H1 (cell line): ENCODE measurements around the gene CDCA3. TPM values are rescaled to one million over a fixed set of nuclear protein-coding genes. Genes with fewer than 3 reads are reported as not detected.

ENCODE experiments used
- CTCF ChIA-PET: fragments of 300-600 bp; sonication (Branson Sonifier 250); formaldehyde crosslinking; loops from one replicate; lab custom pipeline; 2021; ENCODE audit not compliant: partially characterized antibody; lab: Charles Lee
- POLR2A ChIA-PET: fragments of 300-600 bp; sonication (Branson Sonifier 250); formaldehyde crosslinking; loops from one replicate; lab custom pipeline; 2021; ENCODE audit warnings: inconsistent platforms; ENCODE audit not compliant: partially characterized antibody; lab: Charles Lee
- DNase-seq, 2 experiments: peaks; one replicate each; pipeline versions ENCODE4 v3.0.0 to v3.0.0-alpha.2; 2010 to 2022; ENCODE audit warnings: low spot score in 2 of 2, low read depth in 1 of 2, mixed read lengths in 1 of 2
- FAIRE-seq: peaks from 2 replicates; lab custom pipeline; 2011; peaks lifted over from hg19 to GRCh38; lab: Jason Lieb, UNC
- H2AFZ ChIP-seq: 2 replicates; pipeline ENCODE4 v1.8.1; 2012; ENCODE audit warnings: low read length, inconsistent platforms
- H2AK5ac ChIP-seq: 2 replicates; pipeline ENCODE4 v1.6.1; 2013; ENCODE audit warnings: low read depth, low read length
- H2BK120ac ChIP-seq: replicated peaks from 2 replicates; pipeline ENCODE3; 2013; ENCODE audit warnings: low read depth, low read length, inconsistent platforms
- H2BK12ac ChIP-seq: 2 replicates; pipeline ENCODE4 v1.6.1; 2013; ENCODE audit warnings: low read depth, low read length
- H2BK15ac ChIP-seq: 2 replicates; pipeline ENCODE4 v1.6.1; 2013; ENCODE audit warnings: low read length
- H2BK20ac ChIP-seq: 2 replicates; pipeline ENCODE4 v1.6.1; 2013; ENCODE audit warnings: low read length
- H2BK5ac ChIP-seq: 2 replicates; pipeline ENCODE4 v1.6.1; 2013; ENCODE audit warnings: low read depth, low read length
- H3K14ac ChIP-seq: 2 replicates; pipeline ENCODE4 v1.6.1; 2013; ENCODE audit warnings: inconsistent platforms; ENCODE audit not compliant: insufficient read length
- H3K18ac ChIP-seq: 2 replicates; pipeline ENCODE4 v1.6.1; 2013; ENCODE audit warnings: low read length; ENCODE audit errors: extremely low read depth
- H3K23ac ChIP-seq: 2 replicates; pipeline ENCODE4 v1.6.1; 2013; ENCODE audit warnings: inconsistent platforms; ENCODE audit not compliant: insufficient read length
- H3K23me2 ChIP-seq: 2 replicates; pipeline ENCODE4 v1.6.1; 2013; ENCODE audit warnings: low read depth, low read length
- H3K27ac ChIP-seq: 2 replicates; pipeline ENCODE4 v1.6.1; 2011; ENCODE audit warnings: low read depth, low read length, inconsistent platforms
- H3K27me3 ChIP-seq, 4 experiments: replicated peaks in 1 of 4; 1 replicate in 1 of 4; 2 replicates in 3 of 4; pipeline versions ENCODE4 v1.6.1 to v1.8.1; 2011 to 2013; ENCODE audit warnings: low read length in 3 of 4, mild to moderate bottlenecking in 3 of 4, inconsistent platforms in 2 of 4, mixed read lengths in 2 of 4, moderate library complexity in 1 of 4; ENCODE audit not compliant: control insufficient read depth in 3 of 4, insufficient read depth in 3 of 4; ENCODE audit errors: extremely low read depth in 1 of 4
- H3K36me3 ChIP-seq, 4 experiments: 2 replicates each; pipeline versions ENCODE4 v1.6.1 to v1.8.1; 2011 to 2013; ENCODE audit warnings: mild to moderate bottlenecking in 4 of 4, low read length in 3 of 4, moderate library complexity in 2 of 4, control low read depth in 1 of 4, inconsistent platforms in 1 of 4; ENCODE audit not compliant: insufficient read depth in 4 of 4, control insufficient read depth in 2 of 4
- H3K4ac ChIP-seq: replicated peaks from 2 replicates; pipeline ENCODE3; 2013; ENCODE audit warnings: low read length, low read depth, mixed read lengths, inconsistent platforms; ENCODE audit not compliant: insufficient read length
- H3K4me1 ChIP-seq, 4 experiments: replicated peaks in 1 of 4; 1 replicate in 1 of 4; 2 replicates in 3 of 4; pipeline versions ENCODE4 v1.6.1 to v1.8.1; 2011 to 2013; ENCODE audit warnings: low read length in 3 of 4, inconsistent platforms in 2 of 4, mixed read lengths in 1 of 4; ENCODE audit not compliant: insufficient read depth in 4 of 4, control insufficient read depth in 3 of 4
- H3K4me2 ChIP-seq, 2 experiments: 2 replicates each; pipeline versions ENCODE4 v1.6.1 to v1.8.1; 2011 to 2013; ENCODE audit warnings: low read depth in 2 of 2, low read length in 2 of 2, control low read depth in 1 of 2, inconsistent platforms in 1 of 2, mild to moderate bottlenecking in 1 of 2; ENCODE audit not compliant: insufficient read depth in 1 of 2
- H3K4me3 ChIP-seq, 4 experiments: fragments of 200-600, 300-600 bp in 1 of 4; sonication (generic), shearing (Covaris generic), sonication (Bioruptor Twin) in 1 of 4; 2 replicates each; pipeline versions ENCODE4 v1.5.1 to v1.8.1; 2011 to 2016; ENCODE audit warnings: low read length in 4 of 4, low read depth in 3 of 4, control low read depth in 2 of 4, inconsistent platforms in 2 of 4, mild to moderate bottlenecking in 2 of 4, mixed read lengths in 1 of 4, moderate library complexity in 1 of 4; ENCODE audit not compliant: insufficient read depth in 2 of 4; ENCODE audit errors: extremely low read depth in 1 of 4
- H3K56ac ChIP-seq: replicated peaks from 2 replicates; pipeline ENCODE3; 2013; ENCODE audit warnings: low read depth, mild to moderate bottlenecking, mixed read lengths, low read length, inconsistent platforms; ENCODE audit not compliant: insufficient read length
- H3K79me1 ChIP-seq: 2 replicates; pipeline ENCODE4 v1.6.1; 2013; ENCODE audit warnings: low read depth, low read length, control low read depth
- H3K79me2 ChIP-seq, 2 experiments: 2 replicates each; pipeline versions ENCODE4 v1.6.1 to v1.8.1; 2012 to 2013; ENCODE audit warnings: low read length in 2 of 2, mild to moderate bottlenecking in 2 of 2, inconsistent platforms in 1 of 2; ENCODE audit not compliant: insufficient read depth in 2 of 2, control insufficient read depth in 1 of 2
- H3K9ac ChIP-seq, 4 experiments: replicated peaks in 1 of 4; 1 replicate in 1 of 4; 2 replicates in 3 of 4; pipeline versions ENCODE4 v1.6.1 to v1.8.1; 2011 to 2013; ENCODE audit warnings: low read depth in 3 of 4, low read length in 3 of 4, control low read depth in 2 of 4, mild to moderate bottlenecking in 2 of 4, moderate library complexity in 2 of 4, inconsistent platforms in 1 of 4; ENCODE audit errors: extremely low read depth in 1 of 4
- H3K9me3 ChIP-seq, 2 experiments: 2 replicates each; pipeline versions ENCODE4 v1.6.1 to v1.8.1; 2012 to 2013; ENCODE audit warnings: mild to moderate bottlenecking in 2 of 2, moderate library complexity in 2 of 2, control low read depth in 1 of 2, inconsistent platforms in 1 of 2, low read depth in 1 of 2, low read length in 1 of 2, mixed read lengths in 1 of 2; ENCODE audit not compliant: insufficient read depth in 2 of 2
- H4K20me1 ChIP-seq, 2 experiments: replicated peaks in 1 of 2; 2 replicates each; pipeline versions ENCODE3 to v1.8.1; 2011 to 2013; ENCODE audit warnings: inconsistent platforms in 2 of 2, low read length in 2 of 2, mild to moderate bottlenecking in 1 of 2; ENCODE audit not compliant: insufficient read depth in 2 of 2, control insufficient read depth in 1 of 2
- H4K5ac ChIP-seq: 2 replicates; pipeline ENCODE4 v1.6.1; 2013; ENCODE audit warnings: low read length, low read depth, mixed read lengths, inconsistent platforms; ENCODE audit not compliant: insufficient read length
- H4K8ac ChIP-seq: 2 replicates; pipeline ENCODE4 v1.8.0; 2013; ENCODE audit warnings: mild to moderate bottlenecking, moderate library complexity, low read length, inconsistent platforms; ENCODE audit not compliant: insufficient read depth; ENCODE audit errors: extremely low read depth
- H4K91ac ChIP-seq: replicated peaks from 2 replicates; pipeline ENCODE3; 2013; ENCODE audit warnings: low read length, mixed read lengths, inconsistent platforms; ENCODE audit not compliant: insufficient read length
- BRCA1 ChIP-seq: IDR thresholded peaks from 2 replicates; pipeline ENCODE4 v1.6.1; 2012; ENCODE audit warnings: low read depth, low read length, improper control_type of control experiment
- CTBP2 ChIP-seq: IDR thresholded peaks from 2 replicates; pipeline ENCODE4 v1.7.0; 2011; ENCODE audit warnings: borderline replicate concordance, mild to moderate bottlenecking, moderate library complexity, mixed read lengths, low read length; ENCODE audit not compliant: insufficient read depth, insufficient read length
- CTCF ChIP-seq, 3 experiments: IDR thresholded peaks; 1 replicate in 2 of 3; 2 replicates in 1 of 3; pipeline versions ENCODE4 v1.5.1 to v1.6.1; 2011; ENCODE audit warnings: low read length in 3 of 3, mild to moderate bottlenecking in 3 of 3, inconsistent platforms in 2 of 3, low read depth in 1 of 3, moderate library complexity in 1 of 3; ENCODE audit not compliant: insufficient read depth in 1 of 3; ENCODE audit errors: control extremely low read depth in 1 of 3
- KDM4A ChIP-seq: IDR thresholded peaks from one replicate; pipeline ENCODE4 v1.7.1; 2012; ENCODE audit warnings: low read depth, mild to moderate bottlenecking, moderate library complexity, low read length, inconsistent platforms; ENCODE audit not compliant: severe bottlenecking
- KDM5A ChIP-seq: fragments of 200-600 bp; IDR thresholded peaks from 2 replicates; pipeline ENCODE4 v1.7.1; 2012; ENCODE audit warnings: mild to moderate bottlenecking, low read length, inconsistent platforms, mixed read lengths
- NANOG ChIP-seq: IDR thresholded peaks from 2 replicates; pipeline ENCODE4 v1.6.1; 2011; ENCODE audit warnings: low read length, low read depth, mild to moderate bottlenecking, inconsistent platforms; ENCODE audit not compliant: insufficient read depth, poor library complexity, severe bottlenecking
- POU5F1 ChIP-seq: IDR thresholded peaks from 2 replicates; pipeline ENCODE4 v1.6.1; 2011; ENCODE audit warnings: low read depth, mild to moderate bottlenecking, low read length, moderate library complexity
- SAP30 ChIP-seq: fragments of 300-600 bp; sonication (generic); IDR thresholded peaks from 2 replicates; pipeline ENCODE4 v1.7.1; 2012; ENCODE audit warnings: low read length, moderate library complexity, mild to moderate bottlenecking, inconsistent platforms; ENCODE audit not compliant: insufficient read depth, insufficient replicate concordance
- USF2 ChIP-seq: IDR thresholded peaks from 2 replicates; pipeline ENCODE4 v1.6.1; 2011; ENCODE audit warnings: low read length, improper control_type of control experiment
- WGBS, 2 experiments: shearing (Covaris generic) in 1 of 2; methylation state at CpG; one replicate each; pipeline versions ENCODE4 v1.1.6 to v1.1.7; 2013 to 2015; ENCODE audit warnings: low lambda C conversion rate in 2 of 2, mixed read lengths in 2 of 2, inconsistent platforms in 1 of 2, low coverage in 1 of 2, missing lambda C conversion rate in 1 of 2; ENCODE audit not compliant: insufficient replicate concordance in 2 of 2, insufficient coverage in 1 of 2, insufficient read length in 1 of 2; ENCODE audit errors: extremely low coverage in 1 of 2, missing lambda C conversion rate in 1 of 2; 5-methylcytosine and 5-hydroxymethylcytosine counted together
- polyA plus RNA-seq, 7 experiments: library from polyadenylated mRNA; depleted of rRNA in 3 of 7; stranded (reverse) in 5 of 7; unstranded in 2 of 7; fragments of >200 nt in 5 of 7; fragments of 200-250 nt in 2 of 7; gene quantifications; 1 replicate in 5 of 7; 2 replicates in 1 of 7; 4 replicates in 1 of 7; pipeline versions ENCODE4 v1.2.1 to v1.2.3, GENCODE V29; 2011 to 2013; ENCODE audit warnings: missing spikeins in 2 of 7, mixed read lengths in 2 of 7
- total RNA-seq: library from RNA; stranded (reverse); fragmentation: NEBNext Ultra II Directional; extraction: Animal tissue kit (Norgen Biotek cat#: 25700); gene quantifications from 2 replicates; pipeline ENCODE4 v1.2.1, GENCODE V29; 2021

CDCA3 gene
- total and polyA plus RNA-seq, 2 of the 8 experiments (the other 6 are each of a cell fraction or from before 2014, with no cell fraction given), result 47.7 to 71.2 TPM

- Histone ChIP-seq H3K14ac (no peak overlapping the region), H2BK120ac (no peak overlapping the region), H3K79me1 (peaks cover 2% of the 10 kb centered on the region), H3K4me1 (peaks cover 0 to 6% (median 0%) of the 10 kb centered on the region in 4 experiments; a peak in 1 of 7 replicates), H2AK5ac (no peak overlapping the region), H2BK5ac (no peak overlapping the region), H3K4me3 (no peak overlapping the region), H4K5ac (no peak overlapping the region), H2BK15ac (no peak overlapping the region), H2AFZ (no peak overlapping the region), H3K27ac (no peak overlapping the region), H3K23ac (no peak overlapping the region), H3K56ac (no peak overlapping the region), H2BK20ac (no peak overlapping the region), H3K18ac (no peak overlapping the region), H3K79me2 (peaks cover 0 to 9% of the 10 kb centered on the region in 2 experiments; a peak in 2 of 4 replicates), H3K27me3 (no peaks in the 10 kb centered on the region), H3K36me3 (peaks cover 15 to 52% (median 40%) of the 10 kb centered on the region in 4 experiments; a peak in 7 of 8 replicates), H3K9ac (no peak overlapping the region), H3K23me2 (peaks cover 11% of the 10 kb centered on the region), H3K4me2 (no peak overlapping the region), H2BK12ac (no peak overlapping the region), H3K9me3 (no peaks in the 10 kb centered on the region), H4K20me1 (peaks cover 0 to 5% of the 10 kb centered on the region in 2 experiments), H4K8ac (no peak overlapping the region), H3K4ac (no peak overlapping the region), H4K91ac (no peak overlapping the region)
- POLR2A ChIA-PET, result interaction anchor here (0.5 to 25.7 kb wide), 3 partner anchors 16 to 328 kb away, joined by 3 to 588 read pairs (median 388); partner anchors contain the start of genes GNB3, GPR162, P3H3 and SPSB2
- no peak for DNase-seq
- CTCF ChIA-PET, result interaction anchor here (1.4 to 19.8 kb wide), 3 partner anchors 14 to 77 kb away, joined by 5 to 292 read pairs (median 7); partner anchors contain the start of genes GNB3 and P3H3
- no peak for FAIRE-seq
- 85% methylated on average over 2 of the region's 2 CpGs; no CpG with 5 or more reads in 1 of the 2 experiments for WGBS, 2 experiments
- TF ChIP-seq POU5F1 (no peak), CTCF (IDR thresholded peaks at IDR 0.05; ENCODE audit: control extremely low read depth in 1 of 3, insufficient read depth in 1 of 3, low read depth in 1 of 3, low read length in 3 of 3) (no peak), BRCA1 (no peak), NANOG (no peak), KDM5A (no peak), KDM4A (no peak), CTBP2 (no peak), SAP30 (no peak), USF2 (no peak)
Observed at GRCh38 chr12:6847676-6848075, 3.4 kb downstream of the CDCA3 start.
